ENCODE data around the gene ALDH1B1.

Gene ALDH1B1

DNA sequence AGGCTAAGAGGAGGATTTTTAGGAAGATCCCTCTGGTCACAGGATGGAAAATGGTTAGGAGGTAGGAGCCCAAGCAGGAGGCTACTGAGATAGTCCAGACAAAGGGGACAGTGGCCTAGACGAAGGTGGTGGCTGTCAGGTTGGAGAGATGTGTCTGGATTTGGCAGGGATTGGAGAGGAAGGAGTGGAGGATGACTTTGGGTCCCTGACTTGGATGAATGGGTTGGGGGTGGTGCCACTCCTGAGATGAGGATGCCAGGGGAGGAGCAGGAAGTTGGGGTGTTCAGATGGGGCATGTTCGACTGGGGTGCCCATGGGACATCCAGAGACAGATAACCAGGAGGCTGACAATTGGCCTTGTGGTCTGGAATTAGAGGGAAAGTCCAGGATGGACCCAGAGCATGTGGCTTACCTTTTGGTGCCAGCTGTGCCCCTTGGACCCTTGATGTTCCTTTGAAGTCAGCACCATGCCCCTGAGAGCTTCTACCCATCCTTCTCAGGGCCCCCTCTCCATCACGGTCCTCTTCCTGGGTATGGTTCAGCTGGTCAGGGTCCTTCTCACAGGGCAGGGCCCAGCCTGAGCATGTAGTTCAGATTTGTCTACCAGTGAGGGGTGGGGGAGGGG is 46.9 kb downstream of the ALDH1B1 start:
- no peak for DNase-seq

- DNase-seq, result no peak
Observed at GRCh38 chr9:38439916-38440301, 47.4 kb downstream of the ALDH1B1 start.

DNA sequence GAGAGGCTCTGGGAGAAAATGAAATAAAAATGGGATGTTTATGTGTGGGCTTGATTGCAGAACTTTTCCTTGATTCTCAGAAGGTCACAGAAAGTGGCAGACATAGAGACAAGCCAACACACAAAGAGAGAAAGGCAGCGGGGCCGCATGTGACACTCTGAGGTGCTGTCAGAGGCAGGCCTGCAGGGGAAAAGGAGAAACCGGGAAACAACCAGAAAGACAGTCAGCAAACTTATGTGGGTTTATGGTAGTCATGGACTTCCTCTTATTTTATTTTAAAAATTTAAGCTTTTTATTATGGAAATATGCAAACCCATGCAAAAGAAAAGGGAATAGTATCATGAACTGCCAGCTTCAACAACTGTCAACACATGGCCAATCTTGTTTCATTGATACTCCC is 48.0 kb downstream of the ALDH1B1 start:
- DNase-seq, result no peak

- DNase-seq, result no peak
Observed at GRCh38 chr9:38441347-38442085, 49.0 kb downstream of the ALDH1B1 start.

GRCh38 chr9:38442473-38443096 is 50.1 kb downstream of the ALDH1B1 start:
- DNase-seq, result no peak

DNA sequence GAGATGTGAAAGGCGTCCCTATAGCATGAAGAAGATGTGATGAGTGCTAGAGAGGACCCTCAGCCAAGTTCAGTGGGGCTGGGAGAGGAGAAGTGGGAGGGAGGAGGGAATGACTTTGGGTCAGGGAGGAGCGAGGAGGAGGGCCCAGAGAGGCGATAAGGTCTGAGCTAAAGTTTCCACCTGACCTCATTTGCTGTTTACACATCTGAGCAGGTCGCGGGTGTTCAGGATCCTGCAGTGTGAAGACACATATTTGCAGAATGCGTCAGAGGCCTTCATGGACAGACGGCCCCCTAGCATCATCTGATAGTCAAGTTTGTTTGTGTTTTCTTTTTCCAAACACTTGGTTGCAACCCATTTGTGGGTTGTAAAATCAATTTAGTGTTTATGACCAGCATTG is 50.7 kb downstream of the ALDH1B1 start:
- no peak for DNase-seq

DNA sequence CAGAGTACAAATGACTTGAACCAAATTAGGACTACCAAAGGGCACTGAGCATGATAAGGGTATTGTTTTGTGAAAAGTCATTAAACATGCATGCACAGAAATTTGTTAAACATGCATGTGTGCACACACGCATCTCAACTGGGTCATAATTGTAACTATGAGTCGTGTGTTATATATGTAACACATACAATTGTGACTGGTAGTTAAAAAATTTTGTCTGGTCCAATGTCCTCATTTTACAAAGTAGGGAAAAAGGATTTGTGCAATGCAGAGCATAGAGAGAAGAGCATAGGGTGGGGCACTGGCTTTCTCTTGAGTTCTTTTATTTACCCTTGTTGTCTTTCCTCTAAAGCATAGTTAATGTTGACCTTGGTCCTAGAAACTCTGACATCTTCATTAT is 51.1 kb downstream of the ALDH1B1 start:
- DNase-seq, result no peak

DNA sequence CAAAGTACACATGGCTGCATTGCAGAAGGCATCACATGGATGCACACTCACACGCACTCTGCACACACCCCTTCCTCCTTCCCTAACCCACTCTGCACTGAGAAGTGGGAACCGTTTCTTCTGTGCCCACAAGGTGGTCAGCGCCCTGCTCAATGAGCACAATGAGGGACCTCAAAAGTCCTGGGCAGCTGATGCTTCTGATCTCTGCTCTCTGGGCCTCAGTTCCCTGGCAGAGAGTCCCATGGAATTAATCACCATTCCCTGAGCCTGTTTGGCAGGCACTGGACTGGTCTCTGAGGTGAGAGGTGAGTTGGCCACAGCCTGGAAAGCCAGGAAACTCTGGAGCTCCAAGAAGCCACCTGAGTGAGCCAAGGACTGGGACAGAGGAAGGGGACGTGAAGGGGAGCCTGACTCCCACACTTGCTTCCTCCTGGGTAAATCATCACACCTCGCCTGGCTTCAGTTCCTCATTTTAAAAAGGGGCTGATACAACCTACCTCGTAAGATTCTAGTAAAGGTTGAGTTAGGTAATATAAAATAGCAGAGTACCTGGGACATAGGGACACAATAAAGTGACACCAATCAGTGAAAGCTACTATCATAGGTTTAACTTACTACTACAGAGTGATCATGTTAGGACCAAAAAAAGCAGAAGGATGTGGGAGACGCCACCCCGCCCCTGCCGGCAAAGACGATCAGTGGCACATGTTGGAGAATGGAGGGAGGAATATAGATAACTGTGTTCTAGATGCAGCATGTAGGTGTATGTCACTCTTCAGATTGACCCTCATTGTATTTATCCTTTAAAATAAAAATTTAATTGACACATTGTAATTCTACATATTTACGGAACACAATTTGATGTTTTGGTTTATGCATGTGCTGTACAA is 52.9 kb downstream of the ALDH1B1 start:
- no peak for DNase-seq

DNA sequence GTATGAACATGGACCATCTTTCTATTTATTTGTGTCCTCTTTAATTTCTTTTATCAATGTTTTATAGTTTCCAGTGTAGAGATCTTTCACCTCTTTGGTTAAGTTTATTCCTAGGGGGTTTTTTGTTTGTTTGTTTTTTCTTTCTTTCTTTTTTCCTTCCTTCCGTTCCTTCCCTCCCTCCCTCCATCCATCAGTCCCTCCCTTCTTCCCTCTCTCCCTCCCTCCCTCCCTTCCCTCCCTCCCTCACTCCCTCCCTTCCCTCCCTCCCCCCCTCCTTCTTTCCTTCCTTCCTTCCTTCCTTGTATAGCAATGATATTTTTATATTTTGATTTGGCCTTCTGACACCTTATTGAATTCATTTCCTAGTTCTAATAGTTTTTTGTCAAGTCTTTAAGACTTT is 55.2 kb downstream of the ALDH1B1 start:
- DNase-seq, result no peak

Data from hypothalamus (tissue), 51 donors.